ENCODE data around the gene RAET1L. TPM values are rescaled to one million over a fixed set of nuclear protein-coding genes. Genes with fewer than 3 reads are reported as not detected.

Gene RAET1L
- total and polyA plus RNA-seq, 4 experiments from 2014 or later: not detected

- peaks cover 7 to 11% (median 9%) of the 10 kb centered on the region in 4 donors for H3K4me1 Mint-ChIP-seq
- POLR2A ChIA-PET (ENCODE audit: partially characterized antibody): no interaction called here
- H3K27ac Mint-ChIP-seq: peak overlapping the region in 2 of 7 donors; percentile 16 to 50
- Histone ChIP-seq H3K27me3 (ENCODE audit: insufficient read depth, low read length) (peaks cover 8% of the 10 kb centered on the region), H3K4me1 (ENCODE audit: insufficient read depth, low read length) (peaks cover 8% of the 10 kb centered on the region), H3K36me3 (ENCODE audit: insufficient read depth, low read length) (no peaks in the 10 kb centered on the region), H3K9me3 (ENCODE audit: control insufficient read depth in 1 of 2, low read length in 2 of 2) (no peaks in the 10 kb centered on the region), H3K4me3 (ENCODE audit: low read length in 2 of 2) (no peak overlapping the region), H3K27ac (ENCODE audit: low read depth, low read length) (no peak overlapping the region)
- H3K4me3 Mint-ChIP-seq: no peak overlapping the region
- peaks cover 0 to 6% (median 0%) of the 10 kb centered on the region in 8 donors for H3K9me3 Mint-ChIP-seq
- no peak for DNase-seq
- intact Hi-C loops (cut with micrococcal nuclease): no loop called here
- no peaks in the 10 kb centered on the region for H3K36me3 Mint-ChIP-seq
- H3K27me3 Mint-ChIP-seq: peaks cover 27 to 34% of the 10 kb centered on the region in 2 donors
- CTCF ChIA-PET (ENCODE audit: partially characterized antibody): no interaction called here
Measured at GRCh38 chr6:150058231-150058792, 33.0 kb upstream of the RAET1L start.

GRCh38 chr6:150057501-150057951, 32.2 kb upstream of the RAET1L start:
- H3K36me3 ChIP-seq (ENCODE audit: insufficient read depth, low read length): no peaks in the 10 kb centered on the region
- no peaks in the 10 kb centered on the region for H3K9me3 ChIP-seq (ENCODE audit: control insufficient read depth in 1 of 2, low read length in 2 of 2)
- H3K27ac Mint-ChIP-seq: no peak overlapping the region
- ChIA-PET CTCF (ENCODE audit: partially characterized antibody) (interaction anchor here (1.7 kb wide), 1 partner anchor 13 kb away, joined by 6 read pairs; no protein-coding TSS in a partner anchor), POLR2A (ENCODE audit: partially characterized antibody) (no interaction called here)
- H3K4me1 Mint-ChIP-seq: peaks cover 7 to 11% (median 9%) of the 10 kb centered on the region in 4 donors
- no peaks in the 10 kb centered on the region for H3K36me3 Mint-ChIP-seq
- H3K4me1 ChIP-seq (ENCODE audit: insufficient read depth, low read length): peaks cover 8% of the 10 kb centered on the region
- no peak for DNase-seq
- peaks cover 31 to 40% of the 10 kb centered on the region in 2 donors for H3K27me3 Mint-ChIP-seq
- no peak overlapping the region for H3K27ac ChIP-seq (ENCODE audit: low read depth, low read length)
- H3K4me3 ChIP-seq (ENCODE audit: low read length in 2 of 2): no peak overlapping the region
- peaks cover 0 to 6% (median 0%) of the 10 kb centered on the region in 8 donors for H3K9me3 Mint-ChIP-seq
- intact Hi-C loops (cut with micrococcal nuclease): no loop called here
- H3K4me3 Mint-ChIP-seq: no peak overlapping the region
- peaks cover 8% of the 10 kb centered on the region for H3K27me3 ChIP-seq (ENCODE audit: insufficient read depth, low read length)

GRCh38 chr6:150056916-150057315, 31.6 kb upstream of the RAET1L start:
- intact Hi-C loops (cut with micrococcal nuclease): no loop called here
- Histone ChIP-seq H3K27ac (ENCODE audit: low read depth, low read length) (no peak overlapping the region), H3K9me3 (ENCODE audit: control insufficient read depth in 1 of 2, low read length in 2 of 2) (no peaks in the 10 kb centered on the region), H3K4me3 (ENCODE audit: low read length in 2 of 2) (no peak overlapping the region), H3K27me3 (ENCODE audit: insufficient read depth, low read length) (peaks cover 8% of the 10 kb centered on the region), H3K4me1 (ENCODE audit: insufficient read depth, low read length) (peaks cover 8% of the 10 kb centered on the region), H3K36me3 (ENCODE audit: insufficient read depth, low read length) (no peaks in the 10 kb centered on the region)
- DNase-seq: no peak
- CTCF ChIA-PET (ENCODE audit: partially characterized antibody): interaction anchor here (1.7 kb wide), 1 partner anchor 14 kb away, joined by 6 read pairs; no protein-coding TSS in a partner anchor
- POLR2A ChIA-PET (ENCODE audit: partially characterized antibody): no interaction called here
- Mint-ChIP-seq H3K27me3 (peaks cover 34 to 46% of the 10 kb centered on the region in 2 donors), H3K9me3 (peaks cover 0 to 6% (median 0%) of the 10 kb centered on the region in 8 donors), H3K36me3 (no peaks in the 10 kb centered on the region), H3K4me1 (peaks cover 7 to 11% (median 9%) of the 10 kb centered on the region in 4 donors), H3K27ac (no peak overlapping the region), H3K4me3 (no peak overlapping the region)

- ChIA-PET CTCF (ENCODE audit: partially characterized antibody) (interaction anchor here (1.7 kb wide), 1 partner anchor 15 kb away, joined by 6 read pairs; no protein-coding TSS in a partner anchor), POLR2A (ENCODE audit: partially characterized antibody) (no interaction called here)
- Histone ChIP-seq H3K9me3 (ENCODE audit: control insufficient read depth in 1 of 2, low read length in 2 of 2) (no peaks in the 10 kb centered on the region), H3K27me3 (ENCODE audit: insufficient read depth, low read length) (peaks cover 8% of the 10 kb centered on the region), H3K4me3 (ENCODE audit: low read length in 2 of 2) (no peak overlapping the region), H3K36me3 (ENCODE audit: insufficient read depth, low read length) (no peaks in the 10 kb centered on the region), H3K4me1 (ENCODE audit: insufficient read depth, low read length) (peaks cover 8% of the 10 kb centered on the region), H3K27ac (ENCODE audit: low read depth, low read length) (no peak overlapping the region)
- intact Hi-C loops (cut with micrococcal nuclease): no loop called here
- peaks cover 36 to 49% of the 10 kb centered on the region in 2 donors for H3K27me3 Mint-ChIP-seq
- H3K27ac Mint-ChIP-seq: no peak overlapping the region
- H3K9me3 Mint-ChIP-seq: peaks cover 0 to 6% (median 0%) of the 10 kb centered on the region in 8 donors
- H3K36me3 Mint-ChIP-seq: no peaks in the 10 kb centered on the region
- H3K4me1 Mint-ChIP-seq: peaks cover 7 to 11% (median 9%) of the 10 kb centered on the region in 4 donors
- H3K4me3 Mint-ChIP-seq: no peak overlapping the region
- no peak for DNase-seq
Measured at GRCh38 chr6:150056156-150056555, 30.8 kb upstream of the RAET1L start.

GRCh38 chr6:150055131-150055530, 29.8 kb upstream of the RAET1L start:
- H3K36me3 ChIP-seq (ENCODE audit: insufficient read depth, low read length): no peaks in the 10 kb centered on the region
- no peak overlapping the region for H3K27ac ChIP-seq (ENCODE audit: low read depth, low read length)
- no peak overlapping the region for H3K4me3 ChIP-seq (ENCODE audit: low read length in 2 of 2)
- H3K27me3 ChIP-seq (ENCODE audit: insufficient read depth, low read length): peaks cover 8% of the 10 kb centered on the region
- intact Hi-C loops (cut with micrococcal nuclease): no loop called here
- POLR2A ChIA-PET (ENCODE audit: partially characterized antibody): no interaction called here
- no peak overlapping the region for H3K27ac Mint-ChIP-seq
- H3K27me3 Mint-ChIP-seq: peaks cover 41 to 57% of the 10 kb centered on the region in 2 donors
- peaks cover 5% of the 10 kb centered on the region for H3K4me1 ChIP-seq (ENCODE audit: insufficient read depth, low read length)
- peaks cover 0 to 6% (median 0%) of the 10 kb centered on the region in 8 donors for H3K9me3 Mint-ChIP-seq
- no peak for DNase-seq
- H3K4me1 Mint-ChIP-seq: peaks cover 5 to 6% (median 6%) of the 10 kb centered on the region in 4 donors
- H3K4me3 Mint-ChIP-seq: no peak overlapping the region
- no peaks in the 10 kb centered on the region for H3K9me3 ChIP-seq (ENCODE audit: control insufficient read depth in 1 of 2, low read length in 2 of 2)
- H3K36me3 Mint-ChIP-seq: no peaks in the 10 kb centered on the region
- CTCF ChIA-PET (ENCODE audit: partially characterized antibody): interaction anchor here (0.8 to 3.0 kb wide), 6 partner anchors 8 to 38 kb away, joined by 4 to 17 read pairs (median 5); partner anchors contain the start of gene ULBP3

GRCh38 chr6:150053450-150053849, 28.1 kb upstream of the RAET1L start:
- no peaks in the 10 kb centered on the region for H3K4me1 ChIP-seq (ENCODE audit: insufficient read depth, low read length)
- peaks cover 0 to 6% (median 0%) of the 10 kb centered on the region in 8 donors for H3K9me3 Mint-ChIP-seq
- DNase-seq: no peak
- H3K4me3 Mint-ChIP-seq: no peak overlapping the region
- ChIA-PET CTCF (ENCODE audit: partially characterized antibody) (interaction anchor here (1.3 to 3.0 kb wide), 4 partner anchors 15 to 36 kb away, joined by 5 to 17 read pairs (median 6); partner anchors contain the start of gene ULBP3), POLR2A (ENCODE audit: partially characterized antibody) (no interaction called here)
- no peaks in the 10 kb centered on the region for H3K36me3 Mint-ChIP-seq
- H3K27me3 ChIP-seq (ENCODE audit: insufficient read depth, low read length): peaks cover 8% of the 10 kb centered on the region
- H3K27ac ChIP-seq (ENCODE audit: low read depth, low read length): no peak overlapping the region
- H3K27ac Mint-ChIP-seq: no peak overlapping the region
- no peaks in the 10 kb centered on the region for H3K9me3 ChIP-seq (ENCODE audit: control insufficient read depth in 1 of 2, low read length in 2 of 2)
- intact Hi-C loops (cut with micrococcal nuclease): no loop called here
- no peaks in the 10 kb centered on the region for H3K4me1 Mint-ChIP-seq
- peaks cover 39 to 49% of the 10 kb centered on the region in 2 donors for H3K27me3 Mint-ChIP-seq
- no peak overlapping the region for H3K4me3 ChIP-seq (ENCODE audit: low read length in 2 of 2)
- H3K36me3 ChIP-seq (ENCODE audit: insufficient read depth, low read length): no peaks in the 10 kb centered on the region

- Histone ChIP-seq H3K4me3 (ENCODE audit: low read length in 2 of 2) (no peak overlapping the region), H3K9me3 (ENCODE audit: control insufficient read depth in 1 of 2, low read length in 2 of 2) (no peaks in the 10 kb centered on the region), H3K4me1 (ENCODE audit: insufficient read depth, low read length) (no peaks in the 10 kb centered on the region), H3K36me3 (ENCODE audit: insufficient read depth, low read length) (no peaks in the 10 kb centered on the region), H3K27ac (ENCODE audit: low read depth, low read length) (no peak overlapping the region), H3K27me3 (ENCODE audit: insufficient read depth, low read length) (peaks cover 3% of the 10 kb centered on the region)
- peaks cover 0 to 3% (median 0%) of the 10 kb centered on the region in 4 donors for H3K4me1 Mint-ChIP-seq
- H3K27ac Mint-ChIP-seq: no peak overlapping the region
- peaks cover 0 to 6% (median 0%) of the 10 kb centered on the region in 8 donors for H3K9me3 Mint-ChIP-seq
- POLR2A ChIA-PET (ENCODE audit: partially characterized antibody): no interaction called here
- intact Hi-C loops (cut with micrococcal nuclease): no loop called here
- CTCF ChIA-PET (ENCODE audit: partially characterized antibody): no interaction called here
- peaks cover 40 to 55% of the 10 kb centered on the region in 2 donors for H3K27me3 Mint-ChIP-seq
- H3K4me3 Mint-ChIP-seq: no peak overlapping the region
- no peak for DNase-seq
- H3K36me3 Mint-ChIP-seq: no peaks in the 10 kb centered on the region
Measured at GRCh38 chr6:150050846-150051245, 25.5 kb upstream of the RAET1L start.
